HL-60 (cell line): ENCODE data around the gene PCSK1.

Experiments
- DNase-seq, 2 experiments: peaks; one replicate each; pipeline ENCODE4 v3.0.0-alpha.2; 2010 to 2020; ENCODE audit warnings: low read depth in 1 of 2, low spot score in 1 of 2
- H3K27ac ChIP-seq: fragments of 250-450 bp; sonication (Bioruptor Pico); replicated peaks from 2 replicates; pipeline ENCODE4 v1.5.1; 2020; ENCODE audit warnings: mild to moderate bottlenecking, moderate library complexity
- H3K27me3 ChIP-seq: fragments of 250-450 bp; sonication (Bioruptor Pico); 2 replicates; pipeline ENCODE4 v1.5.1; 2021; ENCODE audit warnings: mild to moderate bottlenecking, moderate library complexity; ENCODE audit not compliant: insufficient read depth, poor library complexity, severe bottlenecking
- H3K4me3 ChIP-seq: replicated peaks from 2 replicates; pipeline ENCODE4 v1.5.1; 2011; ENCODE audit warnings: mild to moderate bottlenecking, control low read depth, low read length; ENCODE audit not compliant: insufficient read depth
- GABPA ChIP-seq: IDR thresholded peaks from 2 replicates; pipeline ENCODE4 v1.6.1; 2012; ENCODE audit warnings: low read depth
- POLR2AphosphoS5 ChIP-seq: IDR thresholded peaks from 2 replicates; pipeline ENCODE4 v1.6.1; 2012; ENCODE audit warnings: low read depth
- SPI1 ChIP-seq: IDR thresholded peaks from 2 replicates; pipeline ENCODE4 v1.6.1; 2012; ENCODE audit warnings: low read depth, mild to moderate bottlenecking, borderline replicate concordance
- TF ChIP-seq, protein P1 (sequence below): IDR thresholded peaks from one replicate; pipeline ENCODE4 v1.5.1; 2011; ENCODE audit warnings: low read length, control low read depth, inconsistent platforms; ENCODE audit not compliant: insufficient read depth
- TF ChIP-seq, protein P2 (sequence below): IDR thresholded peaks from 2 replicates; pipeline ENCODE4 v1.6.1; 2012; ENCODE audit warnings: low read depth; ENCODE audit not compliant: insufficient replicate concordance

PCSK1 gene

DNA sequence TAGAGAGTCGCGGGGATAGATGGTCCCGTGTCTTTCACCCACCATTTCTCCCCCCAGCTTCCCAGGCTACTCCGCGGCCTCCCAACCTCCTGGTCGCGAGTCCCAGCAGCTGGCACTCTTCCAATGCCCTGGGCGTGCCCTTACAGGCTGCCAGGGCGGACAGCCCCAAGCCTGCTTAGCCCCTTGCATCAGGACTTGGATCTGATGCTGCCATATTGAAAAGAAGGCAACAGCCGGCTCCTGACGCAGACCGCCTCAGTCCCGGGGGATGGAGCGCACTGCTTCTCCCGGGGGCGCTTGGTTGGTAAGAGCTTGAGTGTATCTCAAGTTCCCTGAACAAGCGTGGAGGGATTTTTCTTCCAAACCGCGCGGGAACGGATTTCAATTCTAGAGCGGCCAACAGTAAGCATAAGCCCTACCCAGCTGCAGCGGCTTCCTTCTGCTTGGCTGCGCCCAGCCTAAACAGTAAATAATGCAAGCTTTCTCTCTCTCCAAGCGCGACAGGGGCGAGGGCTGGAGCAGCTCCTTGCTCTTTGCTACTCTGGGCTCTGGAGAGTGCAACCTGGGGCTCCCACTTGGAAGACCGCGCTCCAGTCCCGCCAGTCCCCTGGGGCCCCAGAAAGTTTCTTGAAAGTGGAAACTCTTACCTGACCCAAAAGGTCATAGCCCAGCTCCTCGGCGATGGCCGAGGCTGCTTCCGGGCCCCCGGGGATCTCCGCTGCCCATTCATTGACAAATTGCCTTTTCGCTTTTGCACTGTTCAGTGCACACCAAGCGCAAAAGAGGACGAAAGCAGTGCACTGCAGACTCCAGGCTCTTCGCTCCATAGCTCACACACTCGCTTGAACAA lies 607 bp downstream of the PCSK1 start:
- Histone ChIP-seq H3K27ac (no peak overlapping the region), H3K4me3 (no peak overlapping the region), H3K27me3 (no peaks in the 10 kb centered on the region)
- no peak for DNase-seq
- TF ChIP-seq SPI1 (no peak), POLR2AphosphoS5 (no peak), GABPA (no peak)
- TF ChIP-seq, protein P1, sequence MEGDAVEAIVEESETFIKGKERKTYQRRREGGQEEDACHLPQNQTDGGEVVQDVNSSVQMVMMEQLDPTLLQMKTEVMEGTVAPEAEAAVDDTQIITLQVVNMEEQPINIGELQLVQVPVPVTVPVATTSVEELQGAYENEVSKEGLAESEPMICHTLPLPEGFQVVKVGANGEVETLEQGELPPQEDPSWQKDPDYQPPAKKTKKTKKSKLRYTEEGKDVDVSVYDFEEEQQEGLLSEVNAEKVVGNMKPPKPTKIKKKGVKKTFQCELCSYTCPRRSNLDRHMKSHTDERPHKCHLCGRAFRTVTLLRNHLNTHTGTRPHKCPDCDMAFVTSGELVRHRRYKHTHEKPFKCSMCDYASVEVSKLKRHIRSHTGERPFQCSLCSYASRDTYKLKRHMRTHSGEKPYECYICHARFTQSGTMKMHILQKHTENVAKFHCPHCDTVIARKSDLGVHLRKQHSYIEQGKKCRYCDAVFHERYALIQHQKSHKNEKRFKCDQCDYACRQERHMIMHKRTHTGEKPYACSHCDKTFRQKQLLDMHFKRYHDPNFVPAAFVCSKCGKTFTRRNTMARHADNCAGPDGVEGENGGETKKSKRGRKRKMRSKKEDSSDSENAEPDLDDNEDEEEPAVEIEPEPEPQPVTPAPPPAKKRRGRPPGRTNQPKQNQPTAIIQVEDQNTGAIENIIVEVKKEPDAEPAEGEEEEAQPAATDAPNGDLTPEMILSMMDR: no peak
- TF ChIP-seq, protein P2, sequence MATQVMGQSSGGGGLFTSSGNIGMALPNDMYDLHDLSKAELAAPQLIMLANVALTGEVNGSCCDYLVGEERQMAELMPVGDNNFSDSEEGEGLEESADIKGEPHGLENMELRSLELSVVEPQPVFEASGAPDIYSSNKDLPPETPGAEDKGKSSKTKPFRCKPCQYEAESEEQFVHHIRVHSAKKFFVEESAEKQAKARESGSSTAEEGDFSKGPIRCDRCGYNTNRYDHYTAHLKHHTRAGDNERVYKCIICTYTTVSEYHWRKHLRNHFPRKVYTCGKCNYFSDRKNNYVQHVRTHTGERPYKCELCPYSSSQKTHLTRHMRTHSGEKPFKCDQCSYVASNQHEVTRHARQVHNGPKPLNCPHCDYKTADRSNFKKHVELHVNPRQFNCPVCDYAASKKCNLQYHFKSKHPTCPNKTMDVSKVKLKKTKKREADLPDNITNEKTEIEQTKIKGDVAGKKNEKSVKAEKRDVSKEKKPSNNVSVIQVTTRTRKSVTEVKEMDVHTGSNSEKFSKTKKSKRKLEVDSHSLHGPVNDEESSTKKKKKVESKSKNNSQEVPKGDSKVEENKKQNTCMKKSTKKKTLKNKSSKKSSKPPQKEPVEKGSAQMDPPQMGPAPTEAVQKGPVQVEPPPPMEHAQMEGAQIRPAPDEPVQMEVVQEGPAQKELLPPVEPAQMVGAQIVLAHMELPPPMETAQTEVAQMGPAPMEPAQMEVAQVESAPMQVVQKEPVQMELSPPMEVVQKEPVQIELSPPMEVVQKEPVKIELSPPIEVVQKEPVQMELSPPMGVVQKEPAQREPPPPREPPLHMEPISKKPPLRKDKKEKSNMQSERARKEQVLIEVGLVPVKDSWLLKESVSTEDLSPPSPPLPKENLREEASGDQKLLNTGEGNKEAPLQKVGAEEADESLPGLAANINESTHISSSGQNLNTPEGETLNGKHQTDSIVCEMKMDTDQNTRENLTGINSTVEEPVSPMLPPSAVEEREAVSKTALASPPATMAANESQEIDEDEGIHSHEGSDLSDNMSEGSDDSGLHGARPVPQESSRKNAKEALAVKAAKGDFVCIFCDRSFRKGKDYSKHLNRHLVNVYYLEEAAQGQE: no peak

DNA sequence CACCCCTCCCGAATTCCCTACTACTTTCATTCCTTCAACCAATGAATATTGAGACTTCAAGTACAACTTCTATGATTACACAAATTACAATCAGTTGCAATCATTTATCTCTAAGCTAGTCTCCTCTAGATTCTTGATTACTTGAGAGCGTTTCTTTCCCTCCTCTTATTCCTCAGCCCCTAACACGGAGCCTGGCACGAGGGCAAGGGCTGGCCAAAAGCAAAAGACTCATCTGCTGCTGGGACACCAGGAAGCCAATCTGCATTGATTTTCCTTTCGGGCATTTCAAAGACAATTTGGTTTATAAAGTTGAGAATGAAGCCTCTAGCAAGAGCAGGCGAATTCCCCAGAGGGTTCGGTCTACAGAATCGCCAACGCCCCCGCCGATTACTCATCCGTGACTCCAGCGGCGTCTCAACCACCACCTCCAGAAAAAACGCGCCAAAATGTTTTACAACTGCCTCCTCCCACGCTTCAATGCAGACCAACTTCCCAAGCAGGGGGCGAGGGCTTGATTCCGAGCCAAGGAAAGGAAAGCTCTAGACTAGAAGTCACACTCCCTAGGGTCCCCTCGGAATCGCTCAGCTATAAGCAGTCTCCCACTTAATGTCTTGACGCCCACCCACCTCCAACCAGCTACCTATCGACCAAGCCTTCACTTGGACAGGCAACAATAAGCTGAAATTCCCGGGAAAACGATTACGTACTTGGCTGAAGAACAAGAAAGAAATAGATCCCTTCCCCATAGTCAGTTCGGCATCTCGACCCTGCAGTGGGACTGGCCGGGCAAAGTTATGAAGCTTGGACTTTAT lies 1.5 kb downstream of the PCSK1 start:
- TF ChIP-seq SPI1: no peak
- TF ChIP-seq, protein P2: no peak
- no peak for TF ChIP-seq POLR2AphosphoS5
- no peak for TF ChIP-seq GABPA
- TF ChIP-seq, protein P1: no peak
- H3K27ac ChIP-seq: no peak overlapping the region
- H3K4me3 ChIP-seq: no peak overlapping the region
- no peak for DNase-seq
- no peaks in the 10 kb centered on the region for H3K27me3 ChIP-seq

DNA sequence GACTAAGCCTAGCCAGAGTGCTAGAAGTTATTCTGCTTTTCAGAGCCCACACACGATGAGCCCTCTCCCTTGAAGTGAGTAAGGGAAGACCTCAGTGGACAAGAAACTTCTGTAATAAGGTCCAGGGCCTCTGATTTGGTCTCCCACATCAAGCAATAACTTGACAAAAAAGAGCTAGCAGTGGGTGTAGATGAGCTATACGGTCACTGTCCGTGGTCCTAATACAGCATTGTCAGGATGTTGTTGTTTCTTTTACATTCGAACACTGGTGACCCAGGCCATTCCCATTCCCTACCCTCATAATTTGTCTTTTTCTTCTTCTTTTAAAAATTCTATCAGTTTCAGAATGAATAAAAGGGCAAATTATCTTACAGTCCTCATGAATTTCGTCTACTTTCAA lies 5.2 kb downstream of the PCSK1 start:
- Histone ChIP-seq H3K27ac (no peak overlapping the region), H3K27me3 (no peaks in the 10 kb centered on the region), H3K4me3 (no peak overlapping the region)
- DNase-seq: no peak
- TF ChIP-seq, protein P2: peak; percentile 91
- no peak for TF ChIP-seq POLR2AphosphoS5
- no peak for TF ChIP-seq GABPA
